ENCODE results near the gene ITPR3. TPM values are rescaled to one million over a fixed set of nuclear protein-coding genes. Genes with fewer than 3 reads are reported as not detected.

Gene ITPR3
- total RNA-seq, 1 experiment from 2014 or later, result 103 TPM

DNA sequence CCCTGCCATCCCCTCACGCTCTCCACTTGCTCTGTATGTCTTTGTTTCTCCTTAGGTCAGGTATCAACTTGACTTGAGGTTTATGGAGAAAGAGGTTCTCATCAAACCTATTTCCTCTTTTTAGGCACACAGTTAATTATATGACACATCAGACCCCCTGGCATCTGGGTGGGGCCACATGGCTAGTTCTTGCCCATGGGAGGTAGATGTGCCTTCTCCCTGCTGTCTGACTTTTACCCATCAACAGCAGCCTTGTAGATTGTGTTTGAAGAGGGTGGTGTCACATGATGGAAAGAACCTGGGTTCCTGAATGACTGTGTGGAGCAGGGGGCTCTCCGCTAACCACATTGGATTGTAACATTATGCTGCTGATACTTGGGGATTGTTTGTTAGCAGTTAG, 97.6 kb downstream of the ITPR3 start (continued):
- TF ChIP-seq TCF7L2 (IDR thresholded peaks at IDR 0.05; ENCODE audit: borderline replicate concordance, extremely low read depth, insufficient read depth, insufficient read length) (no peak), YY1 (IDR thresholded peaks at IDR 0.05; ENCODE audit: extremely low read depth, insufficient replicate concordance, low read depth, low read length) (no peak), POLR2A (IDR thresholded peaks at IDR 0.05; ENCODE audit: borderline replicate concordance, extremely low read depth, insufficient read depth, insufficient read length) (no peak), POLR2AphosphoS5 (IDR thresholded peaks at IDR 0.05; ENCODE audit: low read depth, low read length) (no peak), CBX3 (IDR thresholded peaks at IDR 0.05; ENCODE audit: low read depth) (no peak), SIN3A (IDR thresholded peaks at IDR 0.05; ENCODE audit: low read depth) (no peak)
- TF ChIP-seq, protein P1, sequence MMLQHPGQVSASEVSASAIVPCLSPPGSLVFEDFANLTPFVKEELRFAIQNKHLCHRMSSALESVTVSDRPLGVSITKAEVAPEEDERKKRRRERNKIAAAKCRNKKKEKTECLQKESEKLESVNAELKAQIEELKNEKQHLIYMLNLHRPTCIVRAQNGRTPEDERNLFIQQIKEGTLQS (IDR thresholded peaks at IDR 0.05), result no peak
- TF ChIP-seq, protein P2, sequence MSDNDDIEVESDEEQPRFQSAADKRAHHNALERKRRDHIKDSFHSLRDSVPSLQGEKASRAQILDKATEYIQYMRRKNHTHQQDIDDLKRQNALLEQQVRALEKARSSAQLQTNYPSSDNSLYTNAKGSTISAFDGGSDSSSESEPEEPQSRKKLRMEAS (IDR thresholded peaks at IDR 0.05), result no peak

DNA sequence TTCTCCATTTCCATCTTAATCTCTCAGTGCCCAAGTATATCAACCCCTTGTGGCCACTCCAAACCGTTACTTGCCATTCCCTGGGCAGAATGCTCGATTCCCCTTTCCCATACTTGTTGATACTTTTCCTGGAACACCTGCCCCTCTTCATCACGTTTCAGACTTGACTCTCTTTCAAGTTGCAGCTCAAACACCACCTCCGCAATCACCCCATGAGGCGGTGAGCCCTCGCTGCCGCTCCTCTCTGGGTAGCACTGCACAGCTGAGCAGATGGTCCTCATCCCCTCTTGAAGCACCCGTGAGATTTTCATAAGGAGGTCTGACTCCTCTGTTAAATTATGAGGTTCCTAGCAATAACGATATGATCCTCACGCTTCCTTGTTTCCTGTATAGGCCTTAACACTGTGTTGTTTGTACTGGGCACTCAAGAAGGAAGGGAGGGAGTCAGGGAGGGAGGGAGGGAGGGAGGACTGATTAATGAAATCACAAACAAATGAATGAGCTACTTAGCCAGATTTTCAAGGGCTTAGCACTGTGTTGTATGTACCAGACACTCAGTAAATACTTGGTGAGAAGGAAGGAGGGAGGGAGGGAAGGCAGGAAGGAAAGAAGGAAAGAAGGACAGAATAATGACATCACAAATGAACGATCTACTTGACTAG, 98.3 kb downstream of the ITPR3 start:
- Histone ChIP-seq H3K4me3 (replicated peaks in 1 of 2; ENCODE audit: low read depth in 1 of 2, low read length in 2 of 2) (no peak overlapping the region), H3K4me1 (ENCODE audit: control insufficient read depth in 1 of 2, insufficient read depth in 2 of 2, low read length in 2 of 2) (peaks cover 19 to 25% of the 10 kb centered on the region in 2 experiments), H3K27me3 (ENCODE audit: insufficient read depth, low read length) (peaks cover 29% of the 10 kb centered on the region), H2AFZ (ENCODE audit: low read depth, low read length, poor library complexity, severe bottlenecking) (no peak overlapping the region), H3K9ac (ENCODE audit: low read length) (no peak overlapping the region), H3K36me3 (ENCODE audit: control insufficient read depth in 1 of 2, insufficient read depth in 2 of 2, low read length in 2 of 2) (no peaks in the 10 kb centered on the region), H3K9me3 (ENCODE audit: control insufficient read depth in 1 of 2, insufficient read depth in 1 of 2, low read depth in 1 of 2, low read length in 2 of 2) (no peaks in the 10 kb centered on the region), H3K4me2 (ENCODE audit: low read length) (no peak overlapping the region), H3K27ac (ENCODE audit: low read depth, low read length) (no peak overlapping the region), H3K79me2 (ENCODE audit: insufficient read depth, low read length) (no peaks in the 10 kb centered on the region), H3K9me2 (ENCODE audit: insufficient read depth) (no peaks in the 10 kb centered on the region), H4K20me1 (ENCODE audit: insufficient read depth) (no peaks in the 10 kb centered on the region)
- CTCF ChIA-PET, result no interaction called here
- POLR2A ChIA-PET, result no interaction called here
- no peak for TF ChIP-seq CEBPB (IDR thresholded peaks at IDR 0.05; ENCODE audit: low read depth)
- RAD21 ChIA-PET (ENCODE audit: low non-redundant PET in 1 of 2, low total read pairs in 2 of 2, uncharacterized antibody in 2 of 2, unreplicated experiment in 2 of 2), result no interaction called here
- ATAC-seq (no peak), DNase-seq (ENCODE audit: low read depth, low spot score) (no peak)
- intact Hi-C loops (cut with micrococcal nuclease), result no loop called here
- BruUV-seq (replicated peaks), result no TSS peak
